Body of pancreas (tissue), 4 donors: ENCODE measurements around the gene MYH7. TPM values are rescaled to one million over a fixed set of nuclear protein-coding genes. Genes with fewer than 3 reads are reported as not detected.
"Not testable (repeated sequence)": the region's sequence is repeated elsewhere in the genome, so short reads cannot be mapped to it uniquely, and the experiment has no call there.

Experiments used
- ATAC-seq: fragments of 150-250 bp; one replicate; pipeline ENCODE4 v1.9.1; 2016
- DNase-seq, 4 donors: peaks; one replicate each; pipeline ENCODE4 v3.0.0-alpha.2; 2019
- H3K27ac ChIP-seq, 4 donors: fragments of 200-600 bp; sonication (generic); 1 replicate in 3 of 4; 2 replicates in 1 of 4; pipeline versions ENCODE4 v1.5.1 to v1.6.1; 2016 to 2019; ENCODE audit warnings: mild to moderate bottlenecking in 1 of 4, mixed read lengths in 1 of 4, moderate library complexity in 1 of 4
- H3K27me3 ChIP-seq, 2 donors: fragments of 200-600 bp; sonication (generic); one replicate each; pipeline ENCODE4 v1.6.0; 2016; ENCODE audit warnings: mild to moderate bottlenecking in 1 of 2
- H3K36me3 ChIP-seq, 2 donors: fragments of 200-600 bp; sonication (generic); replicated peaks in 1 of 2; 2 replicates each; pipeline ENCODE4 v1.5.1; 2016; ENCODE audit warnings: low read depth in 2 of 2; ENCODE audit not compliant: insufficient read depth in 1 of 2
- H3K4me1 ChIP-seq: fragments of 200-600 bp; sonication (generic); one replicate; pipeline ENCODE4 v1.6.0; 2016
- H3K4me3 ChIP-seq, 2 donors: fragments of 200-600 bp; sonication (generic); 1 replicate in 1 of 2; 2 replicates in 1 of 2; pipeline ENCODE4 v1.5.1; 2016 to 2019
- H3K9me3 ChIP-seq, 3 donors: fragments of 200-600 bp; sonication (generic); 1 replicate in 2 of 3; 2 replicates in 1 of 3; pipeline ENCODE4 v1.5.1; 2016
- POLR2A ChIP-seq, 3 donors: fragments of 450-650 bp; IDR thresholded peaks; one replicate each; pipeline ENCODE4 v1.6.1; 2016; ENCODE audit warnings: antibody characterized with exemption in 3 of 3, mild to moderate bottlenecking in 2 of 3
- WGBS, 2 donors: methylation state at CpG; one replicate each; pipeline ENCODE4 v1.1.5; 2017; 5-methylcytosine and 5-hydroxymethylcytosine counted together
- intact Hi-C: fragments of 100-400 bp; cut with DNase I; formaldehyde crosslinking; loops from one replicate; pipeline ENCODE4 v1.15.1; 2023
- total RNA-seq, 2 donors: library from RNA; depleted of rRNA; stranded (reverse); fragments of >200 nt; gene quantifications; one replicate each; pipeline ENCODE4 v1.1.0, GENCODE V29; 2016
- TF ChIP-seq, protein P1 (sequence below), 7 experiments: fragments of 450-650 bp in 4 of 7; fragments of 200-600 bp in 3 of 7; sonication (generic) in 3 of 7; IDR thresholded peaks; one replicate each; pipeline ENCODE4 v1.5.1; 2016 to 2019; ENCODE audit warnings: antibody characterized with exemption in 7 of 7

The MYH7 gene
- total RNA-seq, 2 donors from 2014 or later = 0.52 to 2.0 TPM

DNA sequence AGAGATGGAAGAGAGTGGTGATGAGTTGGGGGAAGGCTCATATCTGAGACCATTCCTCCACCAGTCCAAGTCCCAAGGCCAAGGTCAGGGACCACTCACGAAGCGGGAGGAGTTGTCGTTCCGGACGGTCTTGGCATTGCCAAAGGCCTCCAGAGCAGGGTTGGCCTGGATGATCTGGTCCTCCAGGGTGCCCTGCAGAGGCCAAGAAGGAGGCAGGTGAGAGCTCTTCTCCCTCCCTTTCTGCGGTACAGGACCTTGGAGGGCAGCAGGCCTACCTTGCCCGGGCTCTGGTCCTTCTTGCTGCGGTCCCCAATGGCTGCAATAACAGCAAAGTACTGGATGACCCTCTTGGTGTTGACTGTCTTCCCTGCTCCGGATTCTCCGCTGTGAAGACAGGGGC, 4.0 kb downstream of the MYH7 start:
- no peaks in the 10 kb centered on the region for H3K27me3 ChIP-seq
- no peak overlapping the region for H3K4me3 ChIP-seq
- 43 to 71% methylated on average over 5 to 10 of the region's 10 CpGs for WGBS, 2 donors
- intact Hi-C loops = no loop called here
- H3K36me3 ChIP-seq = no peaks in the 10 kb centered on the region
- H3K27ac ChIP-seq = no peak overlapping the region
- DNase-seq = no peak
- H3K4me1 ChIP-seq = no peaks in the 10 kb centered on the region
- no peak for TF ChIP-seq POLR2A (IDR thresholded peaks at IDR 0.05)
- TF ChIP-seq, protein P1, sequence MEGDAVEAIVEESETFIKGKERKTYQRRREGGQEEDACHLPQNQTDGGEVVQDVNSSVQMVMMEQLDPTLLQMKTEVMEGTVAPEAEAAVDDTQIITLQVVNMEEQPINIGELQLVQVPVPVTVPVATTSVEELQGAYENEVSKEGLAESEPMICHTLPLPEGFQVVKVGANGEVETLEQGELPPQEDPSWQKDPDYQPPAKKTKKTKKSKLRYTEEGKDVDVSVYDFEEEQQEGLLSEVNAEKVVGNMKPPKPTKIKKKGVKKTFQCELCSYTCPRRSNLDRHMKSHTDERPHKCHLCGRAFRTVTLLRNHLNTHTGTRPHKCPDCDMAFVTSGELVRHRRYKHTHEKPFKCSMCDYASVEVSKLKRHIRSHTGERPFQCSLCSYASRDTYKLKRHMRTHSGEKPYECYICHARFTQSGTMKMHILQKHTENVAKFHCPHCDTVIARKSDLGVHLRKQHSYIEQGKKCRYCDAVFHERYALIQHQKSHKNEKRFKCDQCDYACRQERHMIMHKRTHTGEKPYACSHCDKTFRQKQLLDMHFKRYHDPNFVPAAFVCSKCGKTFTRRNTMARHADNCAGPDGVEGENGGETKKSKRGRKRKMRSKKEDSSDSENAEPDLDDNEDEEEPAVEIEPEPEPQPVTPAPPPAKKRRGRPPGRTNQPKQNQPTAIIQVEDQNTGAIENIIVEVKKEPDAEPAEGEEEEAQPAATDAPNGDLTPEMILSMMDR (IDR thresholded peaks at IDR 0.05) = no peak
- no peak for ATAC-seq
- no peaks in the 10 kb centered on the region for H3K9me3 ChIP-seq

DNA sequence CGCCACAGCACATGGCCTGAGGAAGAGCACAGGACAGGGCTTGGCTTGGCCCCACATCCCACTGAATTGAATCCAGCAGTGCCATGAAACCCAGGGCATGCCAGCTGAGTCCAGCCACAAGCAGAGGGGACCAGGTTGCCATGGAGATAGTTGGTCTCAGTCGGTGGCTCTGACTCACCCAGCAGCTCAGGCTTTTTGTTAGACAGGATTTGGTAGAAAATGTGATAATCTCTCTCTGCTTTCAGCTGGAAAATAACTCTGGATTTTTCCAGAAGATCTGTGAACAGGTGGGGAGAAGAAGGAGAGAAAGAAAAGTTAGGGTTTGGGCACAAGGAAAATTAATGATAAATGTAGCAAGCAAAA, 4.8 kb downstream of the MYH7 start:
- H3K9me3 ChIP-seq = no peaks in the 10 kb centered on the region
- no peaks in the 10 kb centered on the region for H3K4me1 ChIP-seq
- no peaks in the 10 kb centered on the region for H3K36me3 ChIP-seq
- TF ChIP-seq POLR2A (IDR thresholded peaks at IDR 0.05) = no peak
- TF ChIP-seq, protein P1 (IDR thresholded peaks at IDR 0.05) = no peak
- DNase-seq (no peak), ATAC-seq (no peak)
- intact Hi-C loops = no loop called here
- no peak overlapping the region for H3K27ac ChIP-seq
- H3K4me3 ChIP-seq = no peak overlapping the region
- 30 to 32% methylated on average over 2 of the region's 2 CpGs for WGBS, 2 donors
- no peaks in the 10 kb centered on the region for H3K27me3 ChIP-seq

DNA sequence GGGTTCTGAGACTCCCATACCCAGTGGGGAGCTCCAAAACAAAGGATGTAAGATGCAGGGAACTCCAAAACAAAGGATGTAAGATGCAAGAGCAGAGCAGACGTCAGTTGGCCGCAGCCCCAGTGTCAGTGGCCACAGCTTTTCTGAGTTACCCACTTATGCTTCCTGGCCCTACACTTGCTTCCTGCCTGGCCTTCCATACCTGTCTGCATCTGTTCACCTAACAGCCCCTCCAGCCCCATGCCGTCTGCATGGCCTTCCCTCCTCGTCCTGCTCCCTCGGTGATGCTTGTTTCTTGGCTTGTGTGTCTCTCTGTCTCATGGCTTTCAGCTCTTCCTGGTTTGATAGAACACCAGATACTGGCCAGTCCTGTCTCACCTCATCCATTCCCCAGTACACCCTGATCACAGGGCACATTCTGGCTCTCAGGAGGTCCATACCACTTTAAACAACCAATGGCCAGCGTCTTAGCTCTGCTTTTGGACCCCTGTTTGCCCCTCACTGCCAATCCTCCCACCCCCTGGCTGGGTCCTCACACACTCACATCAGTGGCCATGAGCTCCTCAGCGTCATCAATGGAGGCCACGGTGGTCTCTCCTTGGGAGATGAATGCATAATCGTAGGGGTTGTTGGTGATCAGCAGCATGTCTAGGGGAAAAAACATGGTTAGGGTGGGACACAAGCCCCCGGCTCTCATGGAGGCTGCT, 5.3 kb downstream of the MYH7 start:
- H3K27ac ChIP-seq = no peak overlapping the region

DNA sequence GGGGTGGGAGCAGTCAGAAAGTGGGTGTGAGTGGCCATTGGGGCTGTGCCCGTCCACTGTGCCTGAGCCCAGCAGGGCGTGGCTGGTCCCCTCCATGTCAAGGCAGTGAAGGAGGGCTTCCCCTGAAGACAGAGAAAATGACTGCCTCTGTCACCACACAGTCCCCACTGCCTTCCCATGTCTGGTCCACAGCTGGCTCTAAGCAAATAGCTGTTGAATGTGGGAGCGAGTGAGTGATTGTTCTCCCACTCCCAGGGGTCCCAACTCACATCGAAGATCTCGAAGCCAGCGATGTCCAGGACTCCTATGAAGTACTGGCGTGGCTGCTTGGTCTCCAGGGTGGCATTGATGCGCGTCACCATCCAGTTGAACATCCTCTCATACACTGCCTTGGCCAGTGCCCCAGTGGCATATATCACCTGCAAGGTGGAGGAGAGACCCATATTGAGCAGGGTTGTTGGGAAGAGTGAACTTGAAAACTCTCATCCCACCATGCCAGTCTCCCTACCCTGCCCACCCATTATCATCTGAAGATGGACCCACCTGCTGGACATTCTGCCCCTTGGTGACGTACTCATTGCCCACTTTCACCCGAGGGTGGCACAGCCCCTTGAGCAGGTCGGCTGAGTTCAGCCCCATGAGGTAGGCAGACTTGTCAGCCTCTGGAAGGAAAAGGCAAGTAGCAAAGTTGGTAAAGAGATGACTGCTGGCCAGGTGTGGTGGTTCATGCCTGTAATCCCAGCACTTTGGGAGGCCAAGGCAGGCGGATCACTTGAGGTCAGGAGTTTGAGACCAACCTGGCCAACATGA, 6.6 kb downstream of the MYH7 start:
- ATAC-seq (no peak), DNase-seq (no peak)
- Histone ChIP-seq H3K4me3 (no peak overlapping the region), H3K27ac (no peak overlapping the region), H3K27me3 (no peaks in the 10 kb centered on the region), H3K9me3 (no peaks in the 10 kb centered on the region), H3K36me3 (no peaks in the 10 kb centered on the region), H3K4me1 (no peaks in the 10 kb centered on the region)
- intact Hi-C loops = no loop called here
- TF ChIP-seq, protein P1 (IDR thresholded peaks at IDR 0.05) = no peak
- TF ChIP-seq POLR2A (IDR thresholded peaks at IDR 0.05) = no peak
- 89 to 90% methylated on average over 11 to 13 of the region's 13 CpGs for WGBS, 2 donors

More for the DNA sequence above, 5.3 kb downstream of the MYH7 start:
- no peaks in the 10 kb centered on the region for H3K9me3 ChIP-seq
- ATAC-seq (no peak), DNase-seq (no peak)
- TF ChIP-seq, protein P1 (IDR thresholded peaks at IDR 0.05) = no peak
- TF ChIP-seq POLR2A (IDR thresholded peaks at IDR 0.05) = no peak
- H3K36me3 ChIP-seq = no peaks in the 10 kb centered on the region
- no peaks in the 10 kb centered on the region for H3K27me3 ChIP-seq
- WGBS, 2 donors = 71 to 73% methylated on average over 10 of the region's 10 CpGs
- H3K4me3 ChIP-seq = no peak overlapping the region
- no peaks in the 10 kb centered on the region for H3K4me1 ChIP-seq
- intact Hi-C loops = no loop called here

DNA sequence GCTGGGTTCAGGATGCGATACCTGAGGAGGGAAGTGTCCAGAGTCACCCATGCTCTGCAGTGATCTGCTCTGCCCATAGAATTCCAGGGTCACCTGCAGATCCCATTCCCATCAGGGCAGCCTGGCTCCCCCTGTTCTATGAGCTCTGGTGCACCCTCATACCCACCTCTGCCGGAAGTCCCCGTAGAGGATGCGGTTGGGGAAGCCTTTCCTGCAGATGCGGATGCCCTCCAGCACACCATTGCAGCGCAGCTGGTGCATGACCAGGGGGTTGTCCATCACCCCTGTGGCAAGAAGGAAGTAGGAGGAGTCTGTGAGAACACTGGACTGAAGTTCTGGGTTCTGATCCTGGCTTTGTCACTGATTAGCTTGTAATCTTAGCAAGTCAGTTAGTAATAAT, 9.7 kb downstream of the MYH7 start:
- DNase-seq, H3K27ac ChIP-seq, H3K27me3 ChIP-seq, ATAC-seq, H3K9me3 ChIP-seq, H3K36me3 ChIP-seq, H3K4me1 ChIP-seq, H3K4me3 ChIP-seq, intact Hi-C loops: not testable (repeated sequence)
- WGBS, 2 donors = 89 to 97% methylated on average over 6 of the region's 6 CpGs
